SH-SY5Y (cell line): ENCODE data around the gene KIAA1217.

Experiments
- GATA2 ChIP-seq: IDR thresholded peaks from 2 replicates; pipeline ENCODE4 v1.6.1; 2011; ENCODE audit warnings: mild to moderate bottlenecking, low read depth, low read length
- GATA3 ChIP-seq: IDR thresholded peaks from 2 replicates; pipeline ENCODE4 v1.6.1; 2011; ENCODE audit warnings: low read depth, mild to moderate bottlenecking, low read length, moderate library complexity

- TF ChIP-seq GATA3 (no peak), GATA2 (no peak)
Measured at GRCh38 chr10:24390746-24391145, 181.8 kb downstream of the KIAA1217 start.
